HG02798 (cell line): Measurements from ENCODE around the gene PAGR1.
A peak's percentile ranks its signal among the peaks of the same experiment; 100 is the strongest.
"Not testable (repeated sequence)": the region's sequence is repeated elsewhere in the genome, so short reads cannot be mapped to it uniquely, and the experiment has no call there.

Experiments used
- ATAC-seq: cut with Tn5 transposase; IDR thresholded peaks from one replicate; pipeline ENCODE4 v1.9.1; 2021; ENCODE audit warnings: mild to moderate bottlenecking; ENCODE audit not compliant: unreplicated experiment, poor library complexity

PAGR1 gene

DNA sequence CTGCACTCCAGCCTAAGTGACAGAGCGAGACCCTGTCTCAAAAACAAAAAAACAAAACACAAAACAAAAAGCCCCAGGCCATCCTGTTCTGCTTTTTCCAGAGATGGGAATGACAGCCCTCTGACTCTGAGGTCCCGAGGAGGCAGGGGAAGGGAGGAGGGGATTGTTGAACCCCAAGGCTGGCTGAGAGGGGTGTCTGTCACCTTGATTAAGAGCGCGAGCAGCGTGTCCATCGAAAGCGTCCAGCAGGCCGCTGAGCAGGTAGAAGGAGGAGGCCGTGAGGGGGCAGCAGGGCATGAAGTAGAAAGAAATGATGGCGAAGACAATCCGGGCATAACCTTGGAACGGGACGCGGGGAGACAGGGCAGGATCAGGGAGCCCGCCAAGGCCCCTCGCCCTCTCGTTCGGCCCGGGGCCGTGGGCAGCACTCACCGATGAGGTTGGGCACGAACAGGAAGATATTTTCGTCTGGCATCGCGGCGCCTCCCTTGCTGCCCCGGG lies 46.5 kb downstream of the PAGR1 start:
- ATAC-seq, result peak; percentile 7

DNA sequence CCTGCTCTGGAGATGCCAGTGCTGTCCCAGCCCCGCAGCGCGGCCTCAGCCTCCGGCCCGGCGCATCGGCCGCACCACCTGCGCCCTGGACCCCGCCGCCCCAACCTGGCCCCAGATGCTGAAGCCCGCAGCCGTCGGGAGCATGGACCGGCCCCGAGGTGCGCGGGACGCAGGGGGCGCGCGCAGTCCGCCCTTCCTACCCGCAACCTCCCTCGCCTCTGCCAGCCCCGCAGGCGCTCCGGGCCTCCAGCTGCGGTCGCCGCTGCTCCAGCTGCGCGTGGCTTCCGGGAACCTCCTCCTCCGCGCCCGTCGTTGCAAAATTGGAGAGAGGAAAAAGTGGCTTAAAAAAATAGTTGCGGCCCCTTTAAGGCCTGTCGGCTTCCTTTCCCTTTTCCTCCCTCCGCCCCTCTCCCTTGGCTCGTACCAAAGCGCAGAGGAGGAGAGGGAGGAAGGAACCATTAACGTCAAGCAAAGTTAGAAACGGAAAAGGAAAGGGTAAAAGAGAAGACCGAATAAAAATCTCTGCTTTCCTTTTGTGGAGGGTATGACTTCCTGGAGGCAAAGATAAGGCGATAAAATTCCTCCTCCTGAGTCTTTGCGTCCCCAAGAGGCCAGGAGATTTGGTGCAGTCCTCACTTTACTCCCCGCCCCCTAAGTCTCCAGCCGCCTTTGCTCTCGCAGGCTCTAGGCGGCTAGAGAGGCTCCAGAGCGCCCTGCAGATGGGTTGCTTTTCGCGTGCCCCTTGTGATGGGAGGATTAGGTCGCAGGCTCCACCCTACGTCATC lies 47.1 kb downstream of the PAGR1 start, which contains the start of gene CDIPT:
TSS of gene CDIPT (minus strand) at position 343 of the 785 bp plus-strand sequence. CDS start 369 bp downstream, outside the sequence.
- ATAC-seq, result peak; percentile 94

GRCh38 chr16:29863669-29863984 lies 47.7 kb downstream of the PAGR1 start:
- no peak for ATAC-seq

- no peak for ATAC-seq
These were observed 48.3 kb downstream of the PAGR1 start for GRCh38 chr16:29864205-29864604.

- no peak for ATAC-seq
These were observed 52.6 kb downstream of the PAGR1 start for GRCh38 chr16:29868396-29869009.

GRCh38 chr16:29869067-29869466 lies 53.1 kb downstream of the PAGR1 start:
- not testable (repeated sequence) for ATAC-seq
